Measurements from ENCODE around the gene FOXO6. TPM values are rescaled to one million over a fixed set of nuclear protein-coding genes. Genes with fewer than 3 reads are reported as not detected.

Gene FOXO6
- total RNA-seq, 1 donor from 2014 or later: 1.7 TPM

- intact Hi-C loops (cut with DNase I): no loop called here
- DNase-seq (ENCODE audit: low spot score) (no peak), ATAC-seq (no peak)
Measured at GRCh38 chr1:41392528-41392924, 31.3 kb downstream of the FOXO6 start.

- ATAC-seq: no peak
- intact Hi-C loops (cut with DNase I): no loop called here
- DNase-seq (ENCODE audit: low spot score): no peak
Measured at GRCh38 chr1:41393716-41394368, 32.6 kb downstream of the FOXO6 start.

GRCh38 chr1:41394369-41394744 is 33.1 kb downstream of the FOXO6 start:
- intact Hi-C loops (cut with DNase I): no loop called here
- no peak for ATAC-seq
- no peak for DNase-seq (ENCODE audit: low spot score)

GRCh38 chr1:41394959-41395956 is 34.0 kb downstream of the FOXO6 start:
- intact Hi-C loops (cut with DNase I): no loop called here
- ATAC-seq (no peak), DNase-seq (ENCODE audit: low spot score) (no peak)

- DNase-seq (ENCODE audit: low spot score) (no peak), ATAC-seq (no peak)
- intact Hi-C loops (cut with DNase I): no loop called here
Measured at GRCh38 chr1:41396084-41396483, 34.9 kb downstream of the FOXO6 start.

- intact Hi-C loops (cut with DNase I): no loop called here
Measured at GRCh38 chr1:41397020-41397419, 35.8 kb downstream of the FOXO6 start.

GRCh38 chr1:41397753-41398330 is 36.6 kb downstream of the FOXO6 start:
- intact Hi-C loops (cut with DNase I): no loop called here
- ATAC-seq: no peak

More at GRCh38 chr1:41397020-41397419, 35.8 kb downstream of the FOXO6 start:
- ATAC-seq (no peak), DNase-seq (ENCODE audit: low spot score) (no peak)

GRCh38 chr1:41399145-41399795 is 38.0 kb downstream of the FOXO6 start:
- intact Hi-C loops (cut with DNase I): no loop called here
- DNase-seq (ENCODE audit: low spot score) (no peak), ATAC-seq (no peak)

More at GRCh38 chr1:41397753-41398330, 36.6 kb downstream of the FOXO6 start:
- DNase-seq (ENCODE audit: low spot score): no peak

- intact Hi-C loops (cut with DNase I): no loop called here
Measured at GRCh38 chr1:41400225-41400624, 39.0 kb downstream of the FOXO6 start.

GRCh38 chr1:41401899-41402298 is 40.7 kb downstream of the FOXO6 start:
- DNase-seq (ENCODE audit: low spot score): no peak
- intact Hi-C loops (cut with DNase I): no loop called here

More at GRCh38 chr1:41400225-41400624, 39.0 kb downstream of the FOXO6 start:
- ATAC-seq (no peak), DNase-seq (ENCODE audit: low spot score) (no peak)

GRCh38 chr1:41404308-41404761 is 43.1 kb downstream of the FOXO6 start:
- intact Hi-C loops (cut with DNase I): no loop called here
- DNase-seq (ENCODE audit: low spot score) (no peak), ATAC-seq (peak; percentile 27)

More at GRCh38 chr1:41401899-41402298, 40.7 kb downstream of the FOXO6 start:
- no peak for ATAC-seq

- no peak for ATAC-seq
- intact Hi-C loops (cut with DNase I): no loop called here
- DNase-seq (ENCODE audit: low spot score): no peak
Measured at GRCh38 chr1:41407664-41408252, 46.5 kb downstream of the FOXO6 start.

GRCh38 chr1:41408691-41409090 is 47.5 kb downstream of the FOXO6 start:
- ATAC-seq: no peak
- intact Hi-C loops (cut with DNase I): no loop called here
- no peak for DNase-seq (ENCODE audit: low spot score)

- ATAC-seq (no peak), DNase-seq (ENCODE audit: low spot score) (no peak)
- intact Hi-C loops (cut with DNase I): no loop called here
Measured at GRCh38 chr1:41409825-41410224, 48.6 kb downstream of the FOXO6 start.

GRCh38 chr1:41410462-41410861 is 49.2 kb downstream of the FOXO6 start:
- no peak for ATAC-seq
- intact Hi-C loops (cut with DNase I): no loop called here
- DNase-seq (ENCODE audit: low spot score): no peak

GRCh38 chr1:41411229-41411628 is 50.0 kb downstream of the FOXO6 start:
- intact Hi-C loops (cut with DNase I): no loop called here
- ATAC-seq: no peak
- no peak for DNase-seq (ENCODE audit: low spot score)

- intact Hi-C loops (cut with DNase I): no loop called here
- ATAC-seq: no peak
- DNase-seq (ENCODE audit: low spot score): no peak
Measured at GRCh38 chr1:41412748-41413147, 51.5 kb downstream of the FOXO6 start.

- ATAC-seq: no peak
- intact Hi-C loops (cut with DNase I): no loop called here
- DNase-seq (ENCODE audit: low spot score): no peak
Measured at GRCh38 chr1:41413748-41414281, 52.6 kb downstream of the FOXO6 start.

GRCh38 chr1:41414296-41414695 is 53.1 kb downstream of the FOXO6 start:
- no peak for ATAC-seq
- intact Hi-C loops (cut with DNase I): no loop called here
- no peak for DNase-seq (ENCODE audit: low spot score)

Data from sciatic nerve (tissue), 2 donors.